ENCODE measurements around the gene MCF2L2.

MCF2L2 gene

GRCh38 chr3:183153210-183153950 lies 275.0 kb downstream of the MCF2L2 start:
- no peak for DNase-seq (ENCODE audit: low read depth)
- H3K4me3 ChIP-seq (replicated peaks; ENCODE audit: low read depth, low read length), result no peak overlapping the region
- no peak for TF ChIP-seq CTCF (IDR thresholded peaks at IDR 0.05; ENCODE audit: low read length, missing control alignments)

- no peak for DNase-seq (ENCODE audit: low read depth)
- TF ChIP-seq CTCF (IDR thresholded peaks at IDR 0.05; ENCODE audit: low read length, missing control alignments), result no peak
- no peak overlapping the region for H3K4me3 ChIP-seq (replicated peaks; ENCODE audit: low read depth, low read length)
These were observed 276.5 kb downstream of the MCF2L2 start for GRCh38 chr3:183151821-183152351.

- no peak for DNase-seq (ENCODE audit: low read depth)
- H3K4me3 ChIP-seq (replicated peaks; ENCODE audit: low read depth, low read length), result no peak overlapping the region
- no peak for TF ChIP-seq CTCF (IDR thresholded peaks at IDR 0.05; ENCODE audit: low read length, missing control alignments)
These were observed 277.3 kb downstream of the MCF2L2 start for GRCh38 chr3:183151086-183151485.

- no peak for TF ChIP-seq CTCF (IDR thresholded peaks at IDR 0.05; ENCODE audit: low read length, missing control alignments)
- no peak overlapping the region for H3K4me3 ChIP-seq (replicated peaks; ENCODE audit: low read depth, low read length)
- DNase-seq (ENCODE audit: low read depth), result peak; percentile 62
These were observed 278.3 kb downstream of the MCF2L2 start for GRCh38 chr3:183149915-183150750.

GRCh38 chr3:183148056-183148455 lies 280.4 kb downstream of the MCF2L2 start:
- H3K4me3 ChIP-seq (replicated peaks; ENCODE audit: low read depth, low read length), result no peak overlapping the region
- TF ChIP-seq CTCF (IDR thresholded peaks at IDR 0.05; ENCODE audit: low read length, missing control alignments), result no peak
- peak; percentile 77 for DNase-seq (ENCODE audit: low read depth)

- DNase-seq (ENCODE audit: low read depth), result no peak
- H3K4me3 ChIP-seq (replicated peaks; ENCODE audit: low read depth, low read length), result no peak overlapping the region
- no peak for TF ChIP-seq CTCF (IDR thresholded peaks at IDR 0.05; ENCODE audit: low read length, missing control alignments)
These were observed 284.1 kb downstream of the MCF2L2 start for GRCh38 chr3:183144363-183144762.
